H1 (cell line): ENCODE data around the gene AATK. TPM values are rescaled to one million over a fixed set of nuclear protein-coding genes. Genes with fewer than 3 reads are reported as not detected.

Source experiments
- CTCF ChIA-PET: fragments of 300-600 bp; sonication (Branson Sonifier 250); formaldehyde crosslinking; loops from one replicate; lab custom pipeline; 2021; ENCODE audit not compliant: partially characterized antibody; lab: Charles Lee
- POLR2A ChIA-PET: fragments of 300-600 bp; sonication (Branson Sonifier 250); formaldehyde crosslinking; loops from one replicate; lab custom pipeline; 2021; ENCODE audit warnings: inconsistent platforms; ENCODE audit not compliant: partially characterized antibody; lab: Charles Lee
- DNase-seq, 2 experiments: peaks; one replicate each; pipeline versions ENCODE4 v3.0.0 to v3.0.0-alpha.2; 2010 to 2022; ENCODE audit warnings: low spot score in 2 of 2, low read depth in 1 of 2, mixed read lengths in 1 of 2
- FAIRE-seq: peaks from 2 replicates; lab custom pipeline; 2011; peaks lifted over from hg19 to GRCh38; lab: Jason Lieb, UNC
- H2AFZ ChIP-seq: 2 replicates; pipeline ENCODE4 v1.8.1; 2012; ENCODE audit warnings: low read length, inconsistent platforms
- H2AK5ac ChIP-seq: 2 replicates; pipeline ENCODE4 v1.6.1; 2013; ENCODE audit warnings: low read depth, low read length
- H2BK120ac ChIP-seq: replicated peaks from 2 replicates; pipeline ENCODE3; 2013; ENCODE audit warnings: low read depth, low read length, inconsistent platforms
- H2BK12ac ChIP-seq: 2 replicates; pipeline ENCODE4 v1.6.1; 2013; ENCODE audit warnings: low read depth, low read length
- H2BK15ac ChIP-seq: 2 replicates; pipeline ENCODE4 v1.6.1; 2013; ENCODE audit warnings: low read length
- H2BK20ac ChIP-seq: 2 replicates; pipeline ENCODE4 v1.6.1; 2013; ENCODE audit warnings: low read length
- H2BK5ac ChIP-seq: 2 replicates; pipeline ENCODE4 v1.6.1; 2013; ENCODE audit warnings: low read depth, low read length
- H3K14ac ChIP-seq: 2 replicates; pipeline ENCODE4 v1.6.1; 2013; ENCODE audit warnings: inconsistent platforms; ENCODE audit not compliant: insufficient read length
- H3K18ac ChIP-seq: 2 replicates; pipeline ENCODE4 v1.6.1; 2013; ENCODE audit warnings: low read length; ENCODE audit errors: extremely low read depth
- H3K23ac ChIP-seq: 2 replicates; pipeline ENCODE4 v1.6.1; 2013; ENCODE audit warnings: inconsistent platforms; ENCODE audit not compliant: insufficient read length
- H3K23me2 ChIP-seq: 2 replicates; pipeline ENCODE4 v1.6.1; 2013; ENCODE audit warnings: low read depth, low read length
- H3K27ac ChIP-seq: 2 replicates; pipeline ENCODE4 v1.6.1; 2011; ENCODE audit warnings: low read depth, low read length, inconsistent platforms
- H3K27me3 ChIP-seq, 4 experiments: replicated peaks in 1 of 4; 1 replicate in 1 of 4; 2 replicates in 3 of 4; pipeline versions ENCODE4 v1.6.1 to v1.8.1; 2011 to 2013; ENCODE audit warnings: low read length in 3 of 4, mild to moderate bottlenecking in 3 of 4, inconsistent platforms in 2 of 4, mixed read lengths in 2 of 4, moderate library complexity in 1 of 4; ENCODE audit not compliant: control insufficient read depth in 3 of 4, insufficient read depth in 3 of 4; ENCODE audit errors: extremely low read depth in 1 of 4
- H3K36me3 ChIP-seq, 4 experiments: 2 replicates each; pipeline versions ENCODE4 v1.6.1 to v1.8.1; 2011 to 2013; ENCODE audit warnings: mild to moderate bottlenecking in 4 of 4, low read length in 3 of 4, moderate library complexity in 2 of 4, control low read depth in 1 of 4, inconsistent platforms in 1 of 4; ENCODE audit not compliant: insufficient read depth in 4 of 4, control insufficient read depth in 2 of 4
- H3K4ac ChIP-seq: replicated peaks from 2 replicates; pipeline ENCODE3; 2013; ENCODE audit warnings: low read length, low read depth, mixed read lengths, inconsistent platforms; ENCODE audit not compliant: insufficient read length
- H3K4me1 ChIP-seq, 4 experiments: replicated peaks in 1 of 4; 1 replicate in 1 of 4; 2 replicates in 3 of 4; pipeline versions ENCODE4 v1.6.1 to v1.8.1; 2011 to 2013; ENCODE audit warnings: low read length in 3 of 4, inconsistent platforms in 2 of 4, mixed read lengths in 1 of 4; ENCODE audit not compliant: insufficient read depth in 4 of 4, control insufficient read depth in 3 of 4
- H3K4me2 ChIP-seq, 2 experiments: 2 replicates each; pipeline versions ENCODE4 v1.6.1 to v1.8.1; 2011 to 2013; ENCODE audit warnings: low read depth in 2 of 2, low read length in 2 of 2, control low read depth in 1 of 2, inconsistent platforms in 1 of 2, mild to moderate bottlenecking in 1 of 2; ENCODE audit not compliant: insufficient read depth in 1 of 2
- H3K4me3 ChIP-seq, 4 experiments: fragments of 200-600, 300-600 bp in 1 of 4; sonication (generic), shearing (Covaris generic), sonication (Bioruptor Twin) in 1 of 4; 2 replicates each; pipeline versions ENCODE4 v1.5.1 to v1.8.1; 2011 to 2016; ENCODE audit warnings: low read length in 4 of 4, low read depth in 3 of 4, control low read depth in 2 of 4, inconsistent platforms in 2 of 4, mild to moderate bottlenecking in 2 of 4, mixed read lengths in 1 of 4, moderate library complexity in 1 of 4; ENCODE audit not compliant: insufficient read depth in 2 of 4; ENCODE audit errors: extremely low read depth in 1 of 4
- H3K56ac ChIP-seq: replicated peaks from 2 replicates; pipeline ENCODE3; 2013; ENCODE audit warnings: low read depth, mild to moderate bottlenecking, mixed read lengths, low read length, inconsistent platforms; ENCODE audit not compliant: insufficient read length
- H3K79me1 ChIP-seq: 2 replicates; pipeline ENCODE4 v1.6.1; 2013; ENCODE audit warnings: low read depth, low read length, control low read depth
- H3K79me2 ChIP-seq, 2 experiments: 2 replicates each; pipeline versions ENCODE4 v1.6.1 to v1.8.1; 2012 to 2013; ENCODE audit warnings: low read length in 2 of 2, mild to moderate bottlenecking in 2 of 2, inconsistent platforms in 1 of 2; ENCODE audit not compliant: insufficient read depth in 2 of 2, control insufficient read depth in 1 of 2
- H3K9ac ChIP-seq, 4 experiments: replicated peaks in 1 of 4; 1 replicate in 1 of 4; 2 replicates in 3 of 4; pipeline versions ENCODE4 v1.6.1 to v1.8.1; 2011 to 2013; ENCODE audit warnings: low read depth in 3 of 4, low read length in 3 of 4, control low read depth in 2 of 4, mild to moderate bottlenecking in 2 of 4, moderate library complexity in 2 of 4, inconsistent platforms in 1 of 4; ENCODE audit errors: extremely low read depth in 1 of 4
- H3K9me3 ChIP-seq, 2 experiments: 2 replicates each; pipeline versions ENCODE4 v1.6.1 to v1.8.1; 2012 to 2013; ENCODE audit warnings: mild to moderate bottlenecking in 2 of 2, moderate library complexity in 2 of 2, control low read depth in 1 of 2, inconsistent platforms in 1 of 2, low read depth in 1 of 2, low read length in 1 of 2, mixed read lengths in 1 of 2; ENCODE audit not compliant: insufficient read depth in 2 of 2
- H4K20me1 ChIP-seq, 2 experiments: replicated peaks in 1 of 2; 2 replicates each; pipeline versions ENCODE3 to v1.8.1; 2011 to 2013; ENCODE audit warnings: inconsistent platforms in 2 of 2, low read length in 2 of 2, mild to moderate bottlenecking in 1 of 2; ENCODE audit not compliant: insufficient read depth in 2 of 2, control insufficient read depth in 1 of 2
- H4K5ac ChIP-seq: 2 replicates; pipeline ENCODE4 v1.6.1; 2013; ENCODE audit warnings: low read length, low read depth, mixed read lengths, inconsistent platforms; ENCODE audit not compliant: insufficient read length
- H4K8ac ChIP-seq: 2 replicates; pipeline ENCODE4 v1.8.0; 2013; ENCODE audit warnings: mild to moderate bottlenecking, moderate library complexity, low read length, inconsistent platforms; ENCODE audit not compliant: insufficient read depth; ENCODE audit errors: extremely low read depth
- H4K91ac ChIP-seq: replicated peaks from 2 replicates; pipeline ENCODE3; 2013; ENCODE audit warnings: low read length, mixed read lengths, inconsistent platforms; ENCODE audit not compliant: insufficient read length
- SAP30 ChIP-seq: fragments of 300-600 bp; sonication (generic); IDR thresholded peaks from 2 replicates; pipeline ENCODE4 v1.7.1; 2012; ENCODE audit warnings: low read length, moderate library complexity, mild to moderate bottlenecking, inconsistent platforms; ENCODE audit not compliant: insufficient read depth, insufficient replicate concordance
- WGBS, 2 experiments: shearing (Covaris generic) in 1 of 2; methylation state at CpG; one replicate each; pipeline versions ENCODE4 v1.1.6 to v1.1.7; 2013 to 2015; ENCODE audit warnings: low lambda C conversion rate in 2 of 2, mixed read lengths in 2 of 2, inconsistent platforms in 1 of 2, low coverage in 1 of 2, missing lambda C conversion rate in 1 of 2; ENCODE audit not compliant: insufficient replicate concordance in 2 of 2, insufficient coverage in 1 of 2, insufficient read length in 1 of 2; ENCODE audit errors: extremely low coverage in 1 of 2, missing lambda C conversion rate in 1 of 2; 5-methylcytosine and 5-hydroxymethylcytosine counted together
- polyA plus RNA-seq, 7 experiments: library from polyadenylated mRNA; depleted of rRNA in 3 of 7; stranded (reverse) in 5 of 7; unstranded in 2 of 7; fragments of >200 nt in 5 of 7; fragments of 200-250 nt in 2 of 7; gene quantifications; 1 replicate in 5 of 7; 2 replicates in 1 of 7; 4 replicates in 1 of 7; pipeline versions ENCODE4 v1.2.1 to v1.2.3, GENCODE V29; 2011 to 2013; ENCODE audit warnings: missing spikeins in 2 of 7, mixed read lengths in 2 of 7
- total RNA-seq: library from RNA; stranded (reverse); fragmentation: NEBNext Ultra II Directional; extraction: Animal tissue kit (Norgen Biotek cat#: 25700); gene quantifications from 2 replicates; pipeline ENCODE4 v1.2.1, GENCODE V29; 2021

AATK gene
- total and polyA plus RNA-seq, 2 of the 8 experiments (the other 6 are each of a cell fraction or from before 2014, with no cell fraction given), result 1.7 to 3.5 TPM

- Histone ChIP-seq H3K79me2 (no peaks in the 10 kb centered on the region), H3K36me3 (peaks cover 0 to 23% (median 4%) of the 10 kb centered on the region in 4 experiments; a peak in 3 of 8 replicates), H2AFZ (no peak overlapping the region), H3K79me1 (no peaks in the 10 kb centered on the region), H4K5ac (no peak overlapping the region), H3K4ac (no peak overlapping the region), H3K27me3 (no peaks in the 10 kb centered on the region), H4K20me1 (peaks cover 0 to 2% of the 10 kb centered on the region in 2 experiments)
- 92% methylated on average over 15 of the region's 17 CpGs; no CpG with 5 or more reads in 1 of the 2 experiments for WGBS, 2 experiments
- POLR2A ChIA-PET, result no interaction called here
- no peak for TF ChIP-seq SAP30
- TF ChIP-seq, all 59 proteins: peak for 0
- H3K23me2 ChIP-seq, result no peaks in the 10 kb centered on the region
- no peak overlapping the region for H2BK120ac ChIP-seq
- H3K27ac ChIP-seq, result no peak overlapping the region; the same call in 1 of the 2 replicates
- H2AK5ac ChIP-seq, result no peak overlapping the region
- H2BK12ac ChIP-seq, result no peak overlapping the region
- no peak overlapping the region for H3K56ac ChIP-seq
- H3K9ac ChIP-seq, result no peak overlapping the region
- no peak overlapping the region for H3K14ac ChIP-seq
- no peak overlapping the region for H3K4me2 ChIP-seq
- no peak overlapping the region for H2BK15ac ChIP-seq
- H3K4me3 ChIP-seq, result no peak overlapping the region
- no peak overlapping the region; the same call in 1 of the 2 replicates for H4K8ac ChIP-seq
- DNase-seq (no peak), FAIRE-seq (no peak)
- no peak overlapping the region for H2BK20ac ChIP-seq
- no peaks in the 10 kb centered on the region for H3K4me1 ChIP-seq
- H3K9me3 ChIP-seq, result no peaks in the 10 kb centered on the region
- H3K23ac ChIP-seq, result no peak overlapping the region
- no peak overlapping the region for H2BK5ac ChIP-seq
- CTCF ChIA-PET, result interaction anchor here (0.7 to 2.0 kb wide), 4 partner anchors 10 to 72 kb away, joined by 3 to 7 read pairs (median 4); no protein-coding TSS in a partner anchor
- no peak overlapping the region for H3K18ac ChIP-seq
- no peak overlapping the region for H4K91ac ChIP-seq
Measured at GRCh38 chr17:81193051-81193410, 27.0 kb upstream of the AATK start.
